Neural cell (in vitro differentiated cells): ENCODE measurements around the gene HCAR2.
"Not testable (repeated sequence)": the region's sequence is repeated elsewhere in the genome, so short reads cannot be mapped to it uniquely, and the experiment has no call there.

ENCODE experiments used
- EP300 ChIP-seq: fragments of 450-650 bp; conservative IDR thresholded peaks from 2 replicates; pipeline ENCODE4 v1.6.1; 2014; ENCODE audit warnings: antibody characterized with exemption, mild to moderate bottlenecking, moderate library complexity; ENCODE audit not compliant: poor library complexity, severe bottlenecking
- EZH2 ChIP-seq: fragments of 200-600, 300-800 bp; shearing (Covaris generic), sonication (generic); IDR thresholded peaks from 2 replicates; pipeline ENCODE4 v1.6.1; 2014; ENCODE audit warnings: antibody characterized with exemption, low read length, borderline replicate concordance, mild to moderate bottlenecking; ENCODE audit not compliant: insufficient read depth, poor library complexity, severe bottlenecking
- POLR2AphosphoS5 ChIP-seq: IDR thresholded peaks from 2 replicates; pipeline ENCODE4 v1.6.1; 2012
- TF ChIP-seq, protein P1 (sequence below): fragments of 450-650 bp; IDR thresholded peaks from 2 replicates; pipeline ENCODE4 v1.5.1; 2014; ENCODE audit warnings: antibody characterized with exemption, mild to moderate bottlenecking, moderate library complexity; ENCODE audit not compliant: poor library complexity, severe bottlenecking
- TF ChIP-seq, protein P2 (sequence below): IDR thresholded peaks from 2 replicates; pipeline ENCODE4 v1.6.1; 2012; ENCODE audit warnings: borderline replicate concordance

DNA sequence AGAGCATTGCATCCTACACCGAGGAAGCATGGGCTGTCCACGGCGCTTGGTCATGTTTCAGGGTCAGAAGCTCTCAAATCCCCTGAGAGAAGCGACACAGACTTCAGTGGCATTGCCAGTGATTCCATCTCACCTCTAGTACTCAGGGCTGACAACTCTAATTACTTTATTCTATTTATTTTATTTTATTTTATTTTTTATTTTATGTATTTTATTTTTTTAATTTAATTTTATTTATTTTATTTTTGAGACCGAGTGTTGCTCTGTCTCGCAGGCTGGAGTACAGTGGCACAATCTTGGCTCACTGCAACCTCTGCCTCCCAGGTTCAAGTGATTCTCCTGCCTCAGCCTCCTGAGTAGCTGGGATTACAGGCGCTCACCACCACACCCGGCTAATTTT, 49.9 kb downstream of the HCAR2 start:
- TF ChIP-seq, protein P1, sequence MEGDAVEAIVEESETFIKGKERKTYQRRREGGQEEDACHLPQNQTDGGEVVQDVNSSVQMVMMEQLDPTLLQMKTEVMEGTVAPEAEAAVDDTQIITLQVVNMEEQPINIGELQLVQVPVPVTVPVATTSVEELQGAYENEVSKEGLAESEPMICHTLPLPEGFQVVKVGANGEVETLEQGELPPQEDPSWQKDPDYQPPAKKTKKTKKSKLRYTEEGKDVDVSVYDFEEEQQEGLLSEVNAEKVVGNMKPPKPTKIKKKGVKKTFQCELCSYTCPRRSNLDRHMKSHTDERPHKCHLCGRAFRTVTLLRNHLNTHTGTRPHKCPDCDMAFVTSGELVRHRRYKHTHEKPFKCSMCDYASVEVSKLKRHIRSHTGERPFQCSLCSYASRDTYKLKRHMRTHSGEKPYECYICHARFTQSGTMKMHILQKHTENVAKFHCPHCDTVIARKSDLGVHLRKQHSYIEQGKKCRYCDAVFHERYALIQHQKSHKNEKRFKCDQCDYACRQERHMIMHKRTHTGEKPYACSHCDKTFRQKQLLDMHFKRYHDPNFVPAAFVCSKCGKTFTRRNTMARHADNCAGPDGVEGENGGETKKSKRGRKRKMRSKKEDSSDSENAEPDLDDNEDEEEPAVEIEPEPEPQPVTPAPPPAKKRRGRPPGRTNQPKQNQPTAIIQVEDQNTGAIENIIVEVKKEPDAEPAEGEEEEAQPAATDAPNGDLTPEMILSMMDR, result not testable (repeated sequence)
- TF ChIP-seq POLR2AphosphoS5, EP300, EZH2: not testable (repeated sequence)
- TF ChIP-seq, protein P2, sequence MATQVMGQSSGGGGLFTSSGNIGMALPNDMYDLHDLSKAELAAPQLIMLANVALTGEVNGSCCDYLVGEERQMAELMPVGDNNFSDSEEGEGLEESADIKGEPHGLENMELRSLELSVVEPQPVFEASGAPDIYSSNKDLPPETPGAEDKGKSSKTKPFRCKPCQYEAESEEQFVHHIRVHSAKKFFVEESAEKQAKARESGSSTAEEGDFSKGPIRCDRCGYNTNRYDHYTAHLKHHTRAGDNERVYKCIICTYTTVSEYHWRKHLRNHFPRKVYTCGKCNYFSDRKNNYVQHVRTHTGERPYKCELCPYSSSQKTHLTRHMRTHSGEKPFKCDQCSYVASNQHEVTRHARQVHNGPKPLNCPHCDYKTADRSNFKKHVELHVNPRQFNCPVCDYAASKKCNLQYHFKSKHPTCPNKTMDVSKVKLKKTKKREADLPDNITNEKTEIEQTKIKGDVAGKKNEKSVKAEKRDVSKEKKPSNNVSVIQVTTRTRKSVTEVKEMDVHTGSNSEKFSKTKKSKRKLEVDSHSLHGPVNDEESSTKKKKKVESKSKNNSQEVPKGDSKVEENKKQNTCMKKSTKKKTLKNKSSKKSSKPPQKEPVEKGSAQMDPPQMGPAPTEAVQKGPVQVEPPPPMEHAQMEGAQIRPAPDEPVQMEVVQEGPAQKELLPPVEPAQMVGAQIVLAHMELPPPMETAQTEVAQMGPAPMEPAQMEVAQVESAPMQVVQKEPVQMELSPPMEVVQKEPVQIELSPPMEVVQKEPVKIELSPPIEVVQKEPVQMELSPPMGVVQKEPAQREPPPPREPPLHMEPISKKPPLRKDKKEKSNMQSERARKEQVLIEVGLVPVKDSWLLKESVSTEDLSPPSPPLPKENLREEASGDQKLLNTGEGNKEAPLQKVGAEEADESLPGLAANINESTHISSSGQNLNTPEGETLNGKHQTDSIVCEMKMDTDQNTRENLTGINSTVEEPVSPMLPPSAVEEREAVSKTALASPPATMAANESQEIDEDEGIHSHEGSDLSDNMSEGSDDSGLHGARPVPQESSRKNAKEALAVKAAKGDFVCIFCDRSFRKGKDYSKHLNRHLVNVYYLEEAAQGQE, result not testable (repeated sequence)
